Measurements from ENCODE around the gene ST6GALNAC4. TPM values are rescaled to one million over a fixed set of nuclear protein-coding genes. Genes with fewer than 3 reads are reported as not detected.

ST6GALNAC4 gene
- 10 to 100 TPM in 3 of 5 donors, 1 to 10 TPM in 2; 3.7 to 33.6 (median 14.5) TPM for total RNA-seq
- polyA plus RNA-seq: 10 to 100 TPM; 10.5 to 14.2 (median 11.8) TPM
- long read RNA-seq, donor 1, partial matches to known transcripts: 0 of 1 reads
- long read RNA-seq, donor 1, other reads (novel, unspliced or antisense): 0 of 1 reads
- long read RNA-seq, donor 2, partial matches to known transcripts: 0 of 4 reads
- long read RNA-seq, donor 2, other reads (novel, unspliced or antisense): 0 of 4 reads
- long read RNA-seq, donor 3, partial matches to known transcripts: 0 of 1 reads
- long read RNA-seq, donor 3, other reads (novel, unspliced or antisense): 0 of 1 reads
- long read RNA-seq, donor 4, partial matches to known transcripts: 0 of 1 reads
- long read RNA-seq, donor 4, other reads (novel, unspliced or antisense): 0 of 1 reads
- long read RNA-seq, donor 5, partial matches to known transcripts: 0 of 3 reads
- long read RNA-seq, donor 5, other reads (novel, unspliced or antisense): 0 of 3 reads
- long read RNA-seq, donor 6, transcript ST6GALNAC4-201 (6 exons, 1,691 nt): major isoform, 6 of 11 reads
- long read RNA-seq, donor 6, partial matches to known transcripts: 0 of 11 reads
- long read RNA-seq, donor 6, other reads (novel, unspliced or antisense): 5 of 11 reads
- long read RNA-seq, donor 7, partial matches to known transcripts: 0 of 1 reads
- long read RNA-seq, donor 7, other reads (novel, unspliced or antisense): 0 of 1 reads
- long read RNA-seq, donor 8: 0 reads
- long read RNA-seq, donor 9, partial matches to known transcripts: 0 of 3 reads
- long read RNA-seq, donor 9, other reads (novel, unspliced or antisense): 0 of 3 reads
- long read RNA-seq, donor 10, partial matches to known transcripts: 0 of 2 reads
- long read RNA-seq, donor 10, other reads (novel, unspliced or antisense): 0 of 2 reads

GRCh38 chr9:127916720-127917581 lies at the start of gene ST6GALNAC4:
Gene ST6GALNAC4 (minus strand): TSS chr9:127917041. CDS start chr9:127916419, 622 bp downstream.
- intact Hi-C loops (cut with DNase I; ENCODE audit: low total_unique reads): no loop called here
- TF ChIP-seq POLR2A (IDR thresholded peaks at IDR 0.05): no peak
- TF ChIP-seq EP300 (IDR thresholded peaks at IDR 0.05): no peak
- TF ChIP-seq POLR2AphosphoS5 (IDR thresholded peaks at IDR 0.05): peak in 2 of 3 donors; percentile 49 to 58
- WGBS, 5 donors: 1 to 2% (median 2%) methylated on average over 35 to 71 of the region's 71 CpGs
- Histone ChIP-seq H3K9me3 (no peaks in the 10 kb centered on the region), H3K27ac (peak within 1 kb of the TSS; percentile 19 to 84 (median 77)), H3K36me3 (peaks cover 7 to 23% (median 20%) of the 10 kb centered on the region in 4 donors), H3K4me1 (peaks cover 59 to 87% (median 74%) of the 10 kb centered on the region in 4 donors), H3K4me3 (peak within 1 kb of the TSS; percentile 61 to 79 (median 74)), H3K27me3 (peaks cover 0 to 3% (median 0%) of the 10 kb centered on the region in 3 donors)
- DNase-seq: peak; percentile 97 to 98

- intact Hi-C loops (cut with DNase I; ENCODE audit: low total_unique reads): no loop called here
- Histone ChIP-seq H3K9me3 (no peaks in the 10 kb centered on the region), H3K27ac (peak overlapping the region; percentile 83 to 99 (median 94)), H3K27me3 (no peaks in the 10 kb centered on the region), H3K36me3 (peaks cover 0 to 7% (median 0%) of the 10 kb centered on the region in 4 donors), H3K4me1 (peaks cover 86 to 100% (median 98%) of the 10 kb centered on the region in 4 donors), H3K4me3 (peak overlapping the region in 1 of 4 donors; percentile 22)
- TF ChIP-seq POLR2AphosphoS5 (IDR thresholded peaks at IDR 0.05) (no peak), EP300 (IDR thresholded peaks at IDR 0.05) (no peak), POLR2A (IDR thresholded peaks at IDR 0.05) (no peak), CTCF (IDR thresholded peaks at IDR 0.05) (no peak)
- 41 to 56% (median 49%) methylated on average over 6 of the region's 6 CpGs for WGBS, 5 donors
- no peak for DNase-seq
Measured at GRCh38 chr9:127965953-127966352, 49.1 kb upstream of the ST6GALNAC4 start.

- WGBS, 5 donors: 63 to 80% (median 71%) methylated on average over 18 to 19 of the region's 19 CpGs
- intact Hi-C loops (cut with DNase I; ENCODE audit: low total_unique reads): no loop called here
- H3K4me3 ChIP-seq: no peak overlapping the region
Measured at GRCh38 chr9:127963359-127964064, 46.7 kb upstream of the ST6GALNAC4 start.

More at GRCh38 chr9:127963359-127964064, 46.7 kb upstream of the ST6GALNAC4 start:
- peaks cover 0 to 7% (median 0%) of the 10 kb centered on the region in 4 donors for H3K36me3 ChIP-seq
- H3K27ac ChIP-seq: peak overlapping the region; percentile 20 to 99 (median 94)
- peak in 1 of 3 donors; percentile 40 for TF ChIP-seq POLR2AphosphoS5 (IDR thresholded peaks at IDR 0.05)
- TF ChIP-seq CTCF (IDR thresholded peaks at IDR 0.05): no peak
- TF ChIP-seq POLR2A (IDR thresholded peaks at IDR 0.05): no peak
- no peak for TF ChIP-seq EP300 (IDR thresholded peaks at IDR 0.05)
- peak in 1 of 2 donors; percentile 65 for DNase-seq
- H3K27me3 ChIP-seq: no peaks in the 10 kb centered on the region
- H3K9me3 ChIP-seq: no peaks in the 10 kb centered on the region
- peaks cover 71 to 97% (median 89%) of the 10 kb centered on the region in 4 donors for H3K4me1 ChIP-seq

Data from stomach (tissue), 19 donors.